Activated naive CD4-positive, alpha-beta T cell treated with anti-CD3 and anti-CD28 coated beads for 36 hours (primary cell): ENCODE measurements around the gene PDE8A. TPM values are rescaled to one million over a fixed set of nuclear protein-coding genes. Genes with fewer than 3 reads are reported as not detected.

Source experiments
- CTCF ChIA-PET: fragments of 350-600 bp; sonication (Branson Sonifier 250); formaldehyde crosslinking; loops from one replicate; lab custom pipeline; 2021; ENCODE audit warnings: antibody characterized with exemption; lab: Charles Lee
- DNase-seq: peaks from one replicate; pipeline ENCODE4 v3.0.0-alpha.2; 2020
- H3K27ac Mint-ChIP-seq: one replicate; pipeline ENCODE4 v1.8.0; 2021; ENCODE audit warnings: mild to moderate bottlenecking, mixed read lengths
- H3K27me3 Mint-ChIP-seq: one replicate; pipeline ENCODE4 v1.8.0; 2021; ENCODE audit warnings: low read depth, mixed read lengths
- H3K36me3 Mint-ChIP-seq: one replicate; pipeline ENCODE4 v1.8.0; 2021; ENCODE audit warnings: low read depth, mixed read lengths
- H3K4me1 Mint-ChIP-seq: one replicate; pipeline ENCODE4 v1.8.0; 2021; ENCODE audit warnings: low read depth, mixed read lengths
- H3K4me3 Mint-ChIP-seq: one replicate; pipeline ENCODE4 v1.8.0; 2021; ENCODE audit warnings: mild to moderate bottlenecking, moderate library complexity, mixed read lengths
- H3K9me3 Mint-ChIP-seq: one replicate; pipeline ENCODE4 v1.8.0; 2021; ENCODE audit warnings: mixed read lengths
- intact Hi-C: fragments of 100-400 bp; cut with micrococcal nuclease; formaldehyde crosslinking; loops from one replicate; pipeline ENCODE4 v1.15.1; 2023
- total RNA-seq, 2 experiments: library from RNA; stranded (reverse); gene quantifications; one replicate each; pipeline ENCODE4 v1.2.3, GENCODE V29; 2021

Gene PDE8A
- total RNA-seq, 2 experiments from 2014 or later: 28.8 to 29.2 TPM

- no peak overlapping the region for H3K27ac Mint-ChIP-seq
- no peak overlapping the region for H3K4me3 Mint-ChIP-seq
- H3K27me3 Mint-ChIP-seq: no peaks in the 10 kb centered on the region
- no peaks in the 10 kb centered on the region for H3K9me3 Mint-ChIP-seq
- peaks cover 18% of the 10 kb centered on the region for H3K36me3 Mint-ChIP-seq
- CTCF ChIA-PET: no interaction called here
- DNase-seq: no peak
- H3K4me1 Mint-ChIP-seq: peaks cover 11% of the 10 kb centered on the region
- intact Hi-C loops: no loop called here
These were observed 134.8 kb downstream of the PDE8A start for GRCh38 chr15:85116494-85116893.

- peaks cover 20% of the 10 kb centered on the region for H3K36me3 Mint-ChIP-seq
- H3K27me3 Mint-ChIP-seq: no peaks in the 10 kb centered on the region
- DNase-seq: no peak
- CTCF ChIA-PET: no interaction called here
- no peaks in the 10 kb centered on the region for H3K9me3 Mint-ChIP-seq
- intact Hi-C loops: no loop called here
- H3K4me3 Mint-ChIP-seq: no peak overlapping the region
- H3K4me1 Mint-ChIP-seq: peaks cover 11% of the 10 kb centered on the region
- H3K27ac Mint-ChIP-seq: no peak overlapping the region
These were observed 135.4 kb downstream of the PDE8A start for GRCh38 chr15:85116925-85117646.

GRCh38 chr15:85118173-85118572 is 136.5 kb downstream of the PDE8A start:
- H3K9me3 Mint-ChIP-seq: no peaks in the 10 kb centered on the region
- no peak overlapping the region for H3K27ac Mint-ChIP-seq
- H3K27me3 Mint-ChIP-seq: no peaks in the 10 kb centered on the region
- H3K4me3 Mint-ChIP-seq: no peak overlapping the region
- DNase-seq: no peak
- H3K36me3 Mint-ChIP-seq: peaks cover 25% of the 10 kb centered on the region
- peaks cover 11% of the 10 kb centered on the region for H3K4me1 Mint-ChIP-seq
- intact Hi-C loops: no loop called here
- CTCF ChIA-PET: no interaction called here

- DNase-seq: no peak
- no peaks in the 10 kb centered on the region for H3K9me3 Mint-ChIP-seq
- intact Hi-C loops: no loop called here
- H3K36me3 Mint-ChIP-seq: peaks cover 29% of the 10 kb centered on the region
- CTCF ChIA-PET: no interaction called here
- no peak overlapping the region for H3K27ac Mint-ChIP-seq
- H3K4me1 Mint-ChIP-seq: peaks cover 11% of the 10 kb centered on the region
- H3K27me3 Mint-ChIP-seq: no peaks in the 10 kb centered on the region
- H3K4me3 Mint-ChIP-seq: no peak overlapping the region
These were observed 136.9 kb downstream of the PDE8A start for GRCh38 chr15:85118581-85118980.

GRCh38 chr15:85120351-85121113 is 138.9 kb downstream of the PDE8A start:
- intact Hi-C loops: no loop called here
- DNase-seq: no peak
- CTCF ChIA-PET: interaction anchor here (1.2 kb wide), 1 partner anchor 192 kb away, joined by 3 read pairs; no protein-coding TSS in a partner anchor
- Mint-ChIP-seq H3K36me3 (peaks cover 31% of the 10 kb centered on the region), H3K9me3 (no peaks in the 10 kb centered on the region), H3K27ac (no peak overlapping the region), H3K4me3 (no peak overlapping the region), H3K4me1 (peaks cover 11% of the 10 kb centered on the region), H3K27me3 (no peaks in the 10 kb centered on the region)

- Mint-ChIP-seq H3K36me3 (peaks cover 38% of the 10 kb centered on the region), H3K4me3 (no peak overlapping the region), H3K27ac (no peak overlapping the region), H3K4me1 (no peaks in the 10 kb centered on the region), H3K9me3 (no peaks in the 10 kb centered on the region), H3K27me3 (no peaks in the 10 kb centered on the region)
- CTCF ChIA-PET: no interaction called here
- intact Hi-C loops: no loop called here
- DNase-seq: no peak
These were observed 142.5 kb downstream of the PDE8A start for GRCh38 chr15:85124173-85124572.

- Mint-ChIP-seq H3K27ac (no peak overlapping the region), H3K4me1 (no peaks in the 10 kb centered on the region), H3K9me3 (no peaks in the 10 kb centered on the region), H3K36me3 (peaks cover 46% of the 10 kb centered on the region), H3K4me3 (no peak overlapping the region), H3K27me3 (no peaks in the 10 kb centered on the region)
- CTCF ChIA-PET: interaction anchor here (0.9 kb wide), 1 partner anchor 10 kb away, joined by 3 read pairs; no protein-coding TSS in a partner anchor
- intact Hi-C loops: no loop called here
- no peak for DNase-seq
These were observed 143.5 kb downstream of the PDE8A start for GRCh38 chr15:85125056-85125661.

- H3K27me3 Mint-ChIP-seq: no peaks in the 10 kb centered on the region
- no peak for DNase-seq
- CTCF ChIA-PET: interaction anchor here (0.6 kb wide), 1 partner anchor 47 kb away, joined by 3 read pairs; no protein-coding TSS in a partner anchor
- H3K4me1 Mint-ChIP-seq: no peaks in the 10 kb centered on the region
- intact Hi-C loops: no loop called here
- H3K36me3 Mint-ChIP-seq: peaks cover 57% of the 10 kb centered on the region
- no peak overlapping the region for H3K27ac Mint-ChIP-seq
- no peak overlapping the region for H3K4me3 Mint-ChIP-seq
- H3K9me3 Mint-ChIP-seq: peaks cover 1% of the 10 kb centered on the region
These were observed 147.0 kb downstream of the PDE8A start for GRCh38 chr15:85128621-85129020.

GRCh38 chr15:85129881-85130280 is 148.2 kb downstream of the PDE8A start:
- DNase-seq: no peak
- no peak overlapping the region for H3K4me3 Mint-ChIP-seq
- H3K27me3 Mint-ChIP-seq: no peaks in the 10 kb centered on the region
- intact Hi-C loops: no loop called here
- H3K27ac Mint-ChIP-seq: no peak overlapping the region
- H3K4me1 Mint-ChIP-seq: no peaks in the 10 kb centered on the region
- H3K9me3 Mint-ChIP-seq: peaks cover 1% of the 10 kb centered on the region
- H3K36me3 Mint-ChIP-seq: peaks cover 56% of the 10 kb centered on the region
- CTCF ChIA-PET: no interaction called here

GRCh38 chr15:85131915-85132314 is 150.3 kb downstream of the PDE8A start:
- no peak for DNase-seq
- Mint-ChIP-seq H3K4me1 (no peaks in the 10 kb centered on the region), H3K4me3 (no peak overlapping the region), H3K36me3 (peaks cover 48% of the 10 kb centered on the region), H3K27me3 (no peaks in the 10 kb centered on the region), H3K27ac (no peak overlapping the region), H3K9me3 (peaks cover 1% of the 10 kb centered on the region)
- intact Hi-C loops: no loop called here
- CTCF ChIA-PET: no interaction called here

GRCh38 chr15:85133709-85134108 is 152.1 kb downstream of the PDE8A start:
- Mint-ChIP-seq H3K9me3 (peaks cover 1% of the 10 kb centered on the region), H3K4me3 (no peak overlapping the region), H3K27ac (no peak overlapping the region), H3K4me1 (no peaks in the 10 kb centered on the region), H3K27me3 (no peaks in the 10 kb centered on the region), H3K36me3 (peaks cover 43% of the 10 kb centered on the region)
- CTCF ChIA-PET: no interaction called here
- DNase-seq: no peak
- intact Hi-C loops: no loop called here

GRCh38 chr15:85137489-85138168 is 156.0 kb downstream of the PDE8A start:
- no peaks in the 10 kb centered on the region for H3K4me1 Mint-ChIP-seq
- no peak overlapping the region for H3K27ac Mint-ChIP-seq
- H3K9me3 Mint-ChIP-seq: no peaks in the 10 kb centered on the region
- CTCF ChIA-PET: no interaction called here
- intact Hi-C loops: no loop called here
- peaks cover 18% of the 10 kb centered on the region for H3K36me3 Mint-ChIP-seq
- H3K4me3 Mint-ChIP-seq: no peak overlapping the region
- H3K27me3 Mint-ChIP-seq: no peaks in the 10 kb centered on the region
- no peak for DNase-seq
